Measurements from ENCODE around the gene POLR2A. TPM values are rescaled to one million over a fixed set of nuclear protein-coding genes. Genes with fewer than 3 reads are reported as not detected.

The POLR2A gene
- total and polyA plus RNA-seq, 5 donors: 22.3 to 51.4 (median 44.2) TPM

GRCh38 chr17:7538050-7538449 is 53.9 kb downstream of the POLR2A start:
- WGBS: 77% methylated on average over 3 of the region's 3 CpGs
- no peak for ATAC-seq
- intact Hi-C loops (cut with DNase I): no loop called here
- peaks cover 2% of the 10 kb centered on the region for H3K9me3 ChIP-seq (ENCODE audit: control insufficient read depth, low read length)
- no peak overlapping the region for H3K4me3 ChIP-seq (ENCODE audit: low read length)
- no peaks in the 10 kb centered on the region for H3K4me1 ChIP-seq (ENCODE audit: control insufficient read depth, insufficient read depth, low read length)
- H3K27me3 ChIP-seq (ENCODE audit: control insufficient read depth, insufficient read depth): no peaks in the 10 kb centered on the region
- H3K27ac ChIP-seq (ENCODE audit: low read length): no peak overlapping the region
- no peak for DNase-seq

GRCh38 chr17:7538891-7539545 is 54.9 kb downstream of the POLR2A start:
- no peak for DNase-seq
- no peak for ATAC-seq
- Histone ChIP-seq H3K27me3 (ENCODE audit: control insufficient read depth, insufficient read depth) (no peaks in the 10 kb centered on the region), H3K27ac (ENCODE audit: low read length) (no peak overlapping the region), H3K4me1 (ENCODE audit: control insufficient read depth, insufficient read depth, low read length) (peaks cover 2% of the 10 kb centered on the region), H3K9me3 (ENCODE audit: control insufficient read depth, low read length) (peaks cover 2% of the 10 kb centered on the region), H3K4me3 (ENCODE audit: low read length) (no peak overlapping the region)
- intact Hi-C loops (cut with DNase I): no loop called here
- 77% methylated on average over 11 of the region's 11 CpGs for WGBS

- peaks cover 4% of the 10 kb centered on the region for H3K4me1 ChIP-seq (ENCODE audit: control insufficient read depth, insufficient read depth, low read length)
- 93% methylated on average over 9 of the region's 9 CpGs for WGBS
- H3K9me3 ChIP-seq (ENCODE audit: control insufficient read depth, low read length): peaks cover 2% of the 10 kb centered on the region
- no peaks in the 10 kb centered on the region for H3K27me3 ChIP-seq (ENCODE audit: control insufficient read depth, insufficient read depth)
- ATAC-seq (no peak), DNase-seq (no peak)
- no peak overlapping the region for H3K4me3 ChIP-seq (ENCODE audit: low read length)
- no peak overlapping the region for H3K27ac ChIP-seq (ENCODE audit: low read length)
- intact Hi-C loops (cut with DNase I): no loop called here
Observed at GRCh38 chr17:7541074-7541621, 57.0 kb downstream of the POLR2A start.

GRCh38 chr17:7544911-7545310 is 60.7 kb downstream of the POLR2A start:
- ATAC-seq (no peak), DNase-seq (no peak)
- WGBS: 51% methylated on average over 6 of the region's 6 CpGs
- Histone ChIP-seq H3K27ac (ENCODE audit: low read length) (no peak overlapping the region), H3K4me1 (ENCODE audit: control insufficient read depth, insufficient read depth, low read length) (peaks cover 4% of the 10 kb centered on the region), H3K27me3 (ENCODE audit: control insufficient read depth, insufficient read depth) (no peaks in the 10 kb centered on the region), H3K9me3 (ENCODE audit: control insufficient read depth, low read length) (no peaks in the 10 kb centered on the region), H3K4me3 (ENCODE audit: low read length) (no peak overlapping the region)
- intact Hi-C loops (cut with DNase I): no loop called here

- DNase-seq: peak; percentile 75 to 92 (median 92)
- intact Hi-C loops (cut with DNase I): no loop called here
- Histone ChIP-seq H3K27me3 (ENCODE audit: control insufficient read depth, insufficient read depth) (no peaks in the 10 kb centered on the region), H3K9me3 (ENCODE audit: control insufficient read depth, low read length) (no peaks in the 10 kb centered on the region), H3K4me3 (ENCODE audit: low read length) (peak within 1 kb of the TSS; percentile 78), H3K27ac (ENCODE audit: low read length) (peak within 1 kb of the TSS; percentile 92), H3K4me1 (ENCODE audit: control insufficient read depth, insufficient read depth, low read length) (peaks cover 4% of the 10 kb centered on the region)
- peak; percentile 90 to 91 for ATAC-seq
- 1% methylated on average over 65 of the region's 65 CpGs for WGBS
Observed at GRCh38 chr17:7548585-7549400, 64.6 kb downstream of the POLR2A start, which contains the start of gene TNFSF12. TNFSF12 (plus strand) TSS chr17:7549058; CDS start chr17:7549154, 96 bp downstream.

Other genes with a start within 250 kb of the POLR2A start
Only the 30 nearest of the 40 such genes appear.
- gene SLC2A4, start 202.6 kb upstream of the POLR2A start, total RNA-seq: 100 to 1,000 TPM in 3 of 4 donors, 10 to 100 TPM in 1; 57.6 to 146 (median 103) TPM
- gene SLC2A4, start 202.6 kb upstream of the POLR2A start, polyA plus RNA-seq: 83.1 TPM
- gene YBX2, start 189.7 kb upstream of the POLR2A start, total RNA-seq: 1 to 10 TPM; 1.4 to 3.1 (median 1.8) TPM
- 5.3 TPM for gene YBX2, start 189.7 kb upstream of the POLR2A start, polyA plus RNA-seq
- 100 to 1,000 TPM; 259 to 311 (median 268) TPM for gene EIF5A, start 176.7 kb upstream of the POLR2A start, total RNA-seq
- gene EIF5A, start 176.7 kb upstream of the POLR2A start, polyA plus RNA-seq: 301 TPM
- gene GPS2, start 169.0 kb upstream of the POLR2A start, total RNA-seq: 10 to 100 TPM; 65.0 to 76.1 (median 65.8) TPM
- 68.4 TPM for gene GPS2, start 169.0 kb upstream of the POLR2A start, polyA plus RNA-seq
- 10 to 100 TPM; 28.3 to 33.4 (median 30.6) TPM for gene NEURL4, start 155.0 kb upstream of the POLR2A start, total RNA-seq
- gene NEURL4, start 155.0 kb upstream of the POLR2A start, polyA plus RNA-seq: 23.8 TPM
- gene ACAP1, start 147.8 kb upstream of the POLR2A start, total RNA-seq: 10 to 100 TPM; 15.0 to 26.4 (median 20.8) TPM
- 8.8 TPM for gene ACAP1, start 147.8 kb upstream of the POLR2A start, polyA plus RNA-seq
- gene KCTD11, start 132.2 kb upstream of the POLR2A start, total RNA-seq: 1 to 10 TPM; 4.7 to 6.7 (median 6.5) TPM
- 7.8 TPM for gene KCTD11, start 132.2 kb upstream of the POLR2A start, polyA plus RNA-seq
- not detected for gene TMEM95, start 129.2 kb upstream of the POLR2A start, total RNA-seq
- gene TMEM95, start 129.2 kb upstream of the POLR2A start, polyA plus RNA-seq: not detected
- 1 to 10 TPM; 2.1 to 3.6 (median 3.4) TPM for gene TNK1, start 103.3 kb upstream of the POLR2A start, total RNA-seq
- 1.7 TPM for gene TNK1, start 103.3 kb upstream of the POLR2A start, polyA plus RNA-seq
- gene PLSCR3, start 89.8 kb upstream of the POLR2A start, total RNA-seq: 10 to 100 TPM; 19.8 to 25.0 (median 22.9) TPM
- gene PLSCR3, start 89.8 kb upstream of the POLR2A start, polyA plus RNA-seq: 25.9 TPM
- 100 to 1,000 TPM in 1 of 4 donors, 10 to 100 TPM in 3; 79.6 to 105 (median 97.3) TPM for gene TMEM256, start 80.3 kb upstream of the POLR2A start, total RNA-seq
- 210 TPM for gene TMEM256, start 80.3 kb upstream of the POLR2A start, polyA plus RNA-seq
- 10 to 100 TPM; 10.7 to 15.7 (median 14.1) TPM for gene NLGN2, start 76.5 kb upstream of the POLR2A start, total RNA-seq
- 6.9 TPM for gene NLGN2, start 76.5 kb upstream of the POLR2A start, polyA plus RNA-seq
- not detected for gene SPEM1, start 64.0 kb upstream of the POLR2A start, total RNA-seq
- gene SPEM1, start 64.0 kb upstream of the POLR2A start, polyA plus RNA-seq: not detected
- not detected for gene SPEM2, start 58.8 kb upstream of the POLR2A start, total RNA-seq
- not detected for gene SPEM2, start 58.8 kb upstream of the POLR2A start, polyA plus RNA-seq
- not detected for gene SPEM3, start 55.5 kb upstream of the POLR2A start, total RNA-seq
- gene SPEM3, start 55.5 kb upstream of the POLR2A start, polyA plus RNA-seq: not detected
- 1 to 10 TPM; 2.2 to 2.5 (median 2.3) TPM for gene TMEM102, start 48.9 kb upstream of the POLR2A start, total RNA-seq
- 2.1 TPM for gene TMEM102, start 48.9 kb upstream of the POLR2A start, polyA plus RNA-seq
- gene FGF11, start 44.9 kb upstream of the POLR2A start, total RNA-seq: 10 to 100 TPM; 13.9 to 34.8 (median 23.9) TPM
- gene FGF11, start 44.9 kb upstream of the POLR2A start, polyA plus RNA-seq: 31.7 TPM
- 10 to 100 TPM; 11.4 to 15.6 (median 13.1) TPM for gene CHRNB1, start 39.3 kb upstream of the POLR2A start, total RNA-seq
- gene CHRNB1, start 39.3 kb upstream of the POLR2A start, polyA plus RNA-seq: 16.1 TPM
- gene ZBTB4, start 4.7 kb upstream of the POLR2A start, total RNA-seq: 10 to 100 TPM; 73.6 to 86.2 (median 82.2) TPM
- gene ZBTB4, start 4.7 kb upstream of the POLR2A start, polyA plus RNA-seq: 41.7 TPM
- not detected for gene SLC35G6, start 2.9 kb upstream of the POLR2A start, total RNA-seq
- not detected for gene SLC35G6, start 2.9 kb upstream of the POLR2A start, polyA plus RNA-seq
- gene TNFSF12, start 64.7 kb downstream of the POLR2A start, total RNA-seq: 10 to 100 TPM; 42.9 to 52.0 (median 47.5) TPM
- gene TNFSF12, start 64.7 kb downstream of the POLR2A start, polyA plus RNA-seq: 58.4 TPM
- gene TNFSF13, start 74.4 kb downstream of the POLR2A start, total RNA-seq: 10 to 100 TPM; 14.6 to 19.9 (median 15.7) TPM
- gene TNFSF13, start 74.4 kb downstream of the POLR2A start, polyA plus RNA-seq: 15.3 TPM
- 10 to 100 TPM; 27.2 to 37.2 (median 34.2) TPM for gene SENP3, start 77.6 kb downstream of the POLR2A start, total RNA-seq
- 45.2 TPM for gene SENP3, start 77.6 kb downstream of the POLR2A start, polyA plus RNA-seq
- 10 to 100 TPM; 34.6 to 45.6 (median 44.1) TPM for gene CD68, start 95.3 kb downstream of the POLR2A start, total RNA-seq
- 19.4 TPM for gene CD68, start 95.3 kb downstream of the POLR2A start, polyA plus RNA-seq
- 10 to 100 TPM; 19.3 to 32.7 (median 29.4) TPM for gene MPDU1, start 99.5 kb downstream of the POLR2A start, total RNA-seq
- 43.7 TPM for gene MPDU1, start 99.5 kb downstream of the POLR2A start, polyA plus RNA-seq
- 1 to 10 TPM; 5.4 to 6.2 (median 5.9) TPM for gene SOX15, start 105.7 kb downstream of the POLR2A start, total RNA-seq
- gene SOX15, start 105.7 kb downstream of the POLR2A start, polyA plus RNA-seq: 7.0 TPM
- gene FXR2, start 130.5 kb downstream of the POLR2A start, total RNA-seq: 100 to 1,000 TPM in 1 of 4 donors, 10 to 100 TPM in 3; 78.9 to 109 (median 87.2) TPM
- 79.3 TPM for gene FXR2, start 130.5 kb downstream of the POLR2A start, polyA plus RNA-seq
- gene SAT2, start 143.5 kb downstream of the POLR2A start, total RNA-seq: 100 to 1,000 TPM in 2 of 4 donors, 10 to 100 TPM in 2; 85.1 to 117 (median 93.7) TPM
- gene SAT2, start 143.5 kb downstream of the POLR2A start, polyA plus RNA-seq: 141 TPM
- gene SHBG, start 145.8 kb downstream of the POLR2A start, total RNA-seq: 1 to 10 TPM in 1 of 4 donors, under 1 TPM in 2, not detected in 1; 0.71 to 1.2 (median 0.82) TPM
- 0.57 TPM for gene SHBG, start 145.8 kb downstream of the POLR2A start, polyA plus RNA-seq
- 10 to 100 TPM in 1 of 4 donors, 1 to 10 TPM in 3; 3.1 to 10.2 (median 5.3) TPM for gene ATP1B2, start 166.6 kb downstream of the POLR2A start, total RNA-seq
- 2.8 TPM for gene ATP1B2, start 166.6 kb downstream of the POLR2A start, polyA plus RNA-seq